Left renal cortex interstitium (tissue), 4 donors: Measurements from ENCODE around the gene GUK1. TPM values are rescaled to one million over a fixed set of nuclear protein-coding genes. Genes with fewer than 3 reads are reported as not detected.

Source experiments
- DNase-seq, 4 donors: peaks; one replicate each; pipeline ENCODE4 v3.0.0-alpha.2; 2013; ENCODE audit warnings: low read depth in 4 of 4, low spot score in 2 of 4, missing footprints in 1 of 4
- polyA plus RNA-seq, 4 donors: library from polyadenylated mRNA; unstranded; fragments of 120-200 nt; gene quantifications; one replicate each; pipeline ENCODE4 v1.2.1, GENCODE V29; 2013; ENCODE audit not compliant: insufficient read length in 4 of 4

Gene GUK1
- polyA plus RNA-seq, 4 donors = 107 to 169 (median 142) TPM

DNA sequence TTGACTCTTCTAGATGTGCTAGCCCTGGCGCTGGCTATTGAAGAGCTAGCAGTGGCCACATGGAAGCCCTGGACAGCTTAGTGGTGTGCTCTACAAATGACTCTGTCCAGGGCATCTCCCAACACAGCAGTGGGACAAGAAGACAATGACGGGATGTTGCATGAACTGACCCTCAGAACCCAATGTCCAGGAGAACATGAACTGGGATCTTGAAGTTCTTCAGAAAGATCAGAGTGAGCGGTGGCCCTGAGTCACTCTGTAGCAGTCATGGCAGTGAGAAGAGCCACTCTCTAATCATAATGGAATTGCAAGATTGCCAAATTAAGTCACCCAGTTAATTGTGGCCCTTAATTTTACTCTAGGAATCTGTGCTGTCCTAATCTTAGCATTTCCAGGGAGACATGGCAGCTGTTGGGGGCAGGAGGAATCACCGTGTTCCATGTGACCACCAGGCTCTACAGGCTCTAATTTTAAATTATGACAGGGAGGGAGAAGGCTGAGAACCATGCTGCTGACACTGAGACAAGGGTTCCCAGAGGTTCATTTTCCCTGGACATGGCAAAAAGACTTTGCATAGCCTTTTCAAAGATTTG, 57.6 kb downstream of the GUK1 start:
- no peak for DNase-seq

Other genes with a start within 250 kb of the GUK1 start
- gene WNT9A, start 192.3 kb upstream of the GUK1 start, polyA plus RNA-seq = 1 to 10 TPM; 1.3 to 1.8 (median 1.6) TPM
- gene WNT3A, start 133.3 kb upstream of the GUK1 start, polyA plus RNA-seq = under 1 TPM; 0.12 to 0.36 (median 0.22) TPM
- 100 to 1,000 TPM; 311 to 414 (median 343) TPM for gene ARF1, start 57.6 kb upstream of the GUK1 start, polyA plus RNA-seq
- gene C1orf35, start 37.0 kb upstream of the GUK1 start, polyA plus RNA-seq = 10 to 100 TPM; 13.1 to 26.9 (median 24.2) TPM
- gene MRPL55, start 31.0 kb upstream of the GUK1 start, polyA plus RNA-seq = 10 to 100 TPM; 37.4 to 60.9 (median 49.0) TPM
- gene GJC2, start 9.7 kb downstream of the GUK1 start, polyA plus RNA-seq = 1 to 10 TPM in 1 of 4 donors, under 1 TPM in 3; 0.56 to 1.2 (median 0.78) TPM
- 1 to 10 TPM; 4.1 to 6.6 (median 5.8) TPM for gene IBA57, start 25.5 kb downstream of the GUK1 start, polyA plus RNA-seq
- gene OBSCN, start 67.8 kb downstream of the GUK1 start, polyA plus RNA-seq = 10 to 100 TPM; 16.5 to 49.7 (median 34.5) TPM